Measurements from ENCODE around the gene LENG9.

DNA sequence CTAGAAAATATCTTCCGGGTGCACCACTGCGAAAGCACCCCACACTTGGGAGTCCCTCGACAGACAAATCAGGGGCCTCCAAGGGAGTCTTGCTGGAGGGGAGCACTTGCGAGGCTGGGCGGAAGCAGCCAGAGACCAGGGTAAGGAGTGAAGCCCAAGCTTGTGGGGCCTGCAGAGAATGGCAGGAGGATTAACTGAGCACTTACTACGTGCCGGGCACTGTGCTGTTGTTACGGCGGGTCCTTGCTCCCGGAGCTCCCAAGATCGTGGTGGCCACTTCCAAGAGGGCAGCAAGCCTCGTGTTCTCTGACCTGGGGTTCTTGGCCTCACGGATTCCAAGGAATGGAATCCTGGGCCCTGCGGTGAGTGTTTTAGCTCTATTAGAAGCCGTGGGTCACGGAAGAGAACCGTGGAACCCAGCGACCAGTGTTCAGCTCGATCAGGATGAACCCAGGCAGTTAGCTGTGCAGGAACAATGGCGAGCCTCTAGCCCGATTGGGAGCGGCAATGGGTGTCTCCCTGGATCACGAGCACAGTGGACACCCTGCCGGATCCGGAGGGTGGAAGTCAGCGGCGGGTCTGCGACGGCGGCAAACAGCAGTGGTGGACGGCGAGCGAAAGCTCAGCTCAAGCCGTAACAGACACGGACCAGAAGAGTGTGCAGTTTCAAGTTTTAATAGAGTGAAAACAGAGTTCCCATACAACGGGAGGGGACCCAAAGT, 38.8 kb downstream of the LENG9 start:
- TF ChIP-seq, protein P1, sequence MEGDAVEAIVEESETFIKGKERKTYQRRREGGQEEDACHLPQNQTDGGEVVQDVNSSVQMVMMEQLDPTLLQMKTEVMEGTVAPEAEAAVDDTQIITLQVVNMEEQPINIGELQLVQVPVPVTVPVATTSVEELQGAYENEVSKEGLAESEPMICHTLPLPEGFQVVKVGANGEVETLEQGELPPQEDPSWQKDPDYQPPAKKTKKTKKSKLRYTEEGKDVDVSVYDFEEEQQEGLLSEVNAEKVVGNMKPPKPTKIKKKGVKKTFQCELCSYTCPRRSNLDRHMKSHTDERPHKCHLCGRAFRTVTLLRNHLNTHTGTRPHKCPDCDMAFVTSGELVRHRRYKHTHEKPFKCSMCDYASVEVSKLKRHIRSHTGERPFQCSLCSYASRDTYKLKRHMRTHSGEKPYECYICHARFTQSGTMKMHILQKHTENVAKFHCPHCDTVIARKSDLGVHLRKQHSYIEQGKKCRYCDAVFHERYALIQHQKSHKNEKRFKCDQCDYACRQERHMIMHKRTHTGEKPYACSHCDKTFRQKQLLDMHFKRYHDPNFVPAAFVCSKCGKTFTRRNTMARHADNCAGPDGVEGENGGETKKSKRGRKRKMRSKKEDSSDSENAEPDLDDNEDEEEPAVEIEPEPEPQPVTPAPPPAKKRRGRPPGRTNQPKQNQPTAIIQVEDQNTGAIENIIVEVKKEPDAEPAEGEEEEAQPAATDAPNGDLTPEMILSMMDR (IDR thresholded peaks at IDR 0.05; ENCODE audit: poor library complexity) = no peak
- no peak for TF ChIP-seq EZH2 (IDR thresholded peaks at IDR 0.05; ENCODE audit: borderline replicate concordance)

Measured in hepatocyte (in vitro differentiated cells).